WTC11 (cell line): Measurements from ENCODE around the gene FSD1L.

Experiments
- CTCF ChIP-seq: fragments of 200-600 bp; IDR thresholded peaks from 2 replicates; pipeline ENCODE4 v1.8.0; 2022; ENCODE audit warnings: antibody characterized with exemption
- E2F4 ChIP-seq: sonication (generic); formaldehyde crosslinking; IDR thresholded peaks from 2 replicates; pipeline ENCODE4 v1.8.1; 2022; ENCODE audit warnings: low read depth, mild to moderate bottlenecking, moderate library complexity, missing genetic modification reagents, borderline replicate concordance
- ELF4 ChIP-seq: sonication (generic); formaldehyde crosslinking; IDR thresholded peaks from 2 replicates; pipeline ENCODE4 v1.8.1; 2022; ENCODE audit warnings: low read depth, mild to moderate bottlenecking, moderate library complexity, missing genetic modification reagents
- FOXJ3 ChIP-seq: sonication (generic); formaldehyde crosslinking; IDR thresholded peaks from 2 replicates; pipeline ENCODE4 v1.9.0; 2021; ENCODE audit warnings: missing genetic modification reagents, mild to moderate bottlenecking, borderline replicate concordance
- FOXP1 ChIP-seq: sonication (generic); formaldehyde crosslinking; IDR thresholded peaks from 2 replicates; pipeline ENCODE4 v1.8.0; 2022; ENCODE audit warnings: missing genetic modification reagents, mild to moderate bottlenecking, moderate library complexity, borderline replicate concordance
- JUN ChIP-seq: sonication (generic); formaldehyde crosslinking; IDR thresholded peaks from 2 replicates; pipeline ENCODE4 v1.8.0; 2023; ENCODE audit warnings: mild to moderate bottlenecking, missing genetic modification reagents
- PREB ChIP-seq: sonication (generic); formaldehyde crosslinking; IDR thresholded peaks from 2 replicates; pipeline ENCODE4 v1.8.1; 2022; ENCODE audit warnings: mild to moderate bottlenecking, missing genetic modification reagents, moderate library complexity, borderline replicate concordance
- TEAD1 ChIP-seq: sonication (generic); formaldehyde crosslinking; IDR thresholded peaks from 2 replicates; pipeline ENCODE4 v1.8.0; 2022; ENCODE audit warnings: mild to moderate bottlenecking, missing genetic modification reagents
- USF1 ChIP-seq: sonication (generic); formaldehyde crosslinking; IDR thresholded peaks from 2 replicates; pipeline ENCODE4 v1.8.0; 2022; ENCODE audit warnings: mild to moderate bottlenecking, missing genetic modification reagents
- ZNF317 ChIP-seq: sonication (generic); formaldehyde crosslinking; IDR thresholded peaks from 2 replicates; pipeline ENCODE4 v1.8.1; 2023; ENCODE audit warnings: low read depth, mild to moderate bottlenecking, moderate library complexity, missing genetic modification reagents, borderline replicate concordance
- ZNF423 ChIP-seq: fragments of 250-450 bp; sonication (Bioruptor Pico); IDR thresholded peaks from 2 replicates; pipeline ENCODE4 v2.1.2; 2022; ENCODE audit warnings: mild to moderate bottlenecking, moderate library complexity

GRCh38 chr9:105421154-105421553 lies 26.7 kb upstream of the FSD1L start:
- no peak for TF ChIP-seq ZNF317
- TF ChIP-seq CTCF: no peak
- no peak for TF ChIP-seq FOXP1 (CRISPR knock-in tag)
- no peak for TF ChIP-seq ZNF423
- TF ChIP-seq PREB (CRISPR knock-in tag): no peak
- TF ChIP-seq FOXJ3 (CRISPR knock-in tag): no peak
- no peak for TF ChIP-seq E2F4 (CRISPR knock-in tag)
- TF ChIP-seq USF1: no peak
- no peak for TF ChIP-seq JUN (CRISPR knock-in tag)
- no peak for TF ChIP-seq TEAD1 (CRISPR knock-in tag)
- no peak for TF ChIP-seq ELF4 (CRISPR knock-in tag)
